ENCODE measurements around the gene CWF19L2.

DNA sequence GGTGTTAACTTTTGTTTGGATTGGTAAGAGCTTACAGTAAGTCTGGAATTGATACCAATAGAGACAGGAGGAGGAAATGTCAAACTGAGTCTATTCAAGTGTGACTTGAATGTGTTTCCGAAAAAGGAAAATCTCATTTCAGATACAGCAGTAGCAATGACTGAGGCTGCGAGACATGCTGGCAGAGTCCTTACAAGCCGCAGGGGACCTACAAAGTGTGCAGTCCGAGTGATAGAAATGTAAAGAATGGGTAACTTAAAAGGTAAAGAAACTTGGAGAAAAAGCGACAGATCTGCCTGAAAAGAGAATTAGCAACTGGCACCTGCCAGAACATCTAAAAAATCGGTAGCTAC lies 444 bp downstream of the CWF19L2 start:
- TF ChIP-seq POLR2A (IDR thresholded peaks at IDR 0.05): no peak
- TF ChIP-seq, protein P1, sequence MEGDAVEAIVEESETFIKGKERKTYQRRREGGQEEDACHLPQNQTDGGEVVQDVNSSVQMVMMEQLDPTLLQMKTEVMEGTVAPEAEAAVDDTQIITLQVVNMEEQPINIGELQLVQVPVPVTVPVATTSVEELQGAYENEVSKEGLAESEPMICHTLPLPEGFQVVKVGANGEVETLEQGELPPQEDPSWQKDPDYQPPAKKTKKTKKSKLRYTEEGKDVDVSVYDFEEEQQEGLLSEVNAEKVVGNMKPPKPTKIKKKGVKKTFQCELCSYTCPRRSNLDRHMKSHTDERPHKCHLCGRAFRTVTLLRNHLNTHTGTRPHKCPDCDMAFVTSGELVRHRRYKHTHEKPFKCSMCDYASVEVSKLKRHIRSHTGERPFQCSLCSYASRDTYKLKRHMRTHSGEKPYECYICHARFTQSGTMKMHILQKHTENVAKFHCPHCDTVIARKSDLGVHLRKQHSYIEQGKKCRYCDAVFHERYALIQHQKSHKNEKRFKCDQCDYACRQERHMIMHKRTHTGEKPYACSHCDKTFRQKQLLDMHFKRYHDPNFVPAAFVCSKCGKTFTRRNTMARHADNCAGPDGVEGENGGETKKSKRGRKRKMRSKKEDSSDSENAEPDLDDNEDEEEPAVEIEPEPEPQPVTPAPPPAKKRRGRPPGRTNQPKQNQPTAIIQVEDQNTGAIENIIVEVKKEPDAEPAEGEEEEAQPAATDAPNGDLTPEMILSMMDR (IDR thresholded peaks at IDR 0.05 in 8 of 11, conservative IDR thresholded peaks at IDR 0.05 in 3 of 11): no peak

Measured in spleen (tissue), 7 donors.